Glutamatergic neuron (in vitro differentiated cells): ENCODE results near the gene SYNE2. TPM values are rescaled to one million over a fixed set of nuclear protein-coding genes. Genes with fewer than 3 reads are reported as not detected.
A peak's percentile ranks its signal among the peaks of the same experiment; 100 is the strongest.
"Not testable (repeated sequence)": the region's sequence is repeated elsewhere in the genome, so short reads cannot be mapped to it uniquely, and the experiment has no call there.

Experiments
- DNase-seq: peaks from one replicate; pipeline ENCODE4 v3.0.0; 2022
- H3K27ac Mint-ChIP-seq: one replicate; pipeline ENCODE4 v1.8.0; 2020; ENCODE audit warnings: mild to moderate bottlenecking, mixed read lengths, inconsistent platforms; ENCODE audit not compliant: unreplicated experiment
- H3K27me3 Mint-ChIP-seq: one replicate; pipeline ENCODE4 v1.8.0; 2020; ENCODE audit warnings: mild to moderate bottlenecking, moderate library complexity, mixed read lengths, inconsistent platforms; ENCODE audit not compliant: unreplicated experiment
- H3K36me3 Mint-ChIP-seq: one replicate; pipeline ENCODE4 v1.8.0; 2020; ENCODE audit warnings: mild to moderate bottlenecking, mixed read lengths, inconsistent platforms; ENCODE audit not compliant: unreplicated experiment
- H3K4me1 Mint-ChIP-seq: one replicate; pipeline ENCODE4 v1.8.0; 2020; ENCODE audit warnings: mild to moderate bottlenecking, low read depth, mixed read lengths, inconsistent platforms; ENCODE audit not compliant: unreplicated experiment
- H3K4me3 Mint-ChIP-seq: one replicate; pipeline ENCODE4 v1.8.0; 2020; ENCODE audit warnings: mild to moderate bottlenecking, mixed read lengths, inconsistent platforms; ENCODE audit not compliant: unreplicated experiment
- H3K9me3 Mint-ChIP-seq: one replicate; pipeline ENCODE4 v1.8.0; 2020; ENCODE audit warnings: mild to moderate bottlenecking, moderate library complexity, mixed read lengths, inconsistent platforms; ENCODE audit not compliant: unreplicated experiment
- CTCF ChIP-seq: fragments of 200-600 bp; sonication (generic); IDR thresholded peaks from one replicate; pipeline ENCODE4 v1.5.0; 2021; ENCODE audit not compliant: partially characterized antibody, unreplicated experiment
- total RNA-seq: library from RNA; stranded (reverse); fragmentation: NEBNext Ultra II Directional; extraction: Animal tissue kit (Norgen Biotek cat#: 25700); gene quantifications from one replicate; pipeline ENCODE4 v1.2.1, GENCODE V29; 2021; ENCODE audit not compliant: unreplicated experiment

Gene SYNE2
- total RNA-seq, 1 donor from 2014 or later, result 81.7 TPM

- H3K4me3 Mint-ChIP-seq, result no peak overlapping the region
- TF ChIP-seq CTCF, result no peak
- no peaks in the 10 kb centered on the region for H3K36me3 Mint-ChIP-seq
- peaks cover 3% of the 10 kb centered on the region for H3K4me1 Mint-ChIP-seq
- DNase-seq, result no peak
- H3K9me3 Mint-ChIP-seq, result no peaks in the 10 kb centered on the region
- no peak overlapping the region for H3K27ac Mint-ChIP-seq
- no peaks in the 10 kb centered on the region for H3K27me3 Mint-ChIP-seq
These were observed 326.0 kb downstream of the SYNE2 start for GRCh38 chr14:64178814-64179213.

- not testable (repeated sequence) for H3K4me3 Mint-ChIP-seq, H3K27ac Mint-ChIP-seq, H3K9me3 Mint-ChIP-seq, H3K4me1 Mint-ChIP-seq, DNase-seq, H3K27me3 Mint-ChIP-seq
- peaks cover 11% of the 10 kb centered on the region for H3K36me3 Mint-ChIP-seq
These were observed 330.1 kb downstream of the SYNE2 start for GRCh38 chr14:64182908-64183307.

- DNase-seq, result no peak
- no peak for TF ChIP-seq CTCF
- Mint-ChIP-seq H3K27me3 (no peaks in the 10 kb centered on the region), H3K9me3 (peaks cover 8% of the 10 kb centered on the region), H3K4me1 (peaks cover 3% of the 10 kb centered on the region), H3K36me3 (peaks cover 16% of the 10 kb centered on the region), H3K4me3 (no peak overlapping the region), H3K27ac (no peak overlapping the region)
These were observed 331.4 kb downstream of the SYNE2 start for GRCh38 chr14:64184103-64184729.

GRCh38 chr14:64185184-64185583, 332.4 kb downstream of the SYNE2 start:
- Mint-ChIP-seq H3K4me3 (no peak overlapping the region), H3K9me3 (peaks cover 8% of the 10 kb centered on the region), H3K27ac (no peak overlapping the region), H3K4me1 (peaks cover 3% of the 10 kb centered on the region), H3K27me3 (no peaks in the 10 kb centered on the region), H3K36me3 (peaks cover 16% of the 10 kb centered on the region)
- no peak for DNase-seq
- no peak for TF ChIP-seq CTCF

GRCh38 chr14:64186231-64187129, 333.7 kb downstream of the SYNE2 start:
- no peak for TF ChIP-seq CTCF
- H3K4me1 Mint-ChIP-seq, result peaks cover 3% of the 10 kb centered on the region
- no peak for DNase-seq
- H3K27ac Mint-ChIP-seq, result peak overlapping the region; percentile 65
- no peaks in the 10 kb centered on the region for H3K27me3 Mint-ChIP-seq
- peak overlapping the region; percentile 63 for H3K4me3 Mint-ChIP-seq
- peaks cover 8% of the 10 kb centered on the region for H3K9me3 Mint-ChIP-seq
- H3K36me3 Mint-ChIP-seq, result peaks cover 16% of the 10 kb centered on the region
